HG02840 (cell line): ENCODE results near the gene CGN.

ENCODE experiments used
- ATAC-seq: cut with Tn5 transposase; IDR thresholded peaks from one replicate; pipeline ENCODE4 v1.9.1; 2021; ENCODE audit warnings: mild to moderate bottlenecking, moderate library complexity, moderate number of reproducible peaks; ENCODE audit not compliant: unreplicated experiment, low FRiP score

Gene CGN

GRCh38 chr1:151546011-151546925, 35.1 kb downstream of the CGN start:
- no peak for ATAC-seq

- no peak for ATAC-seq
These were observed 36.1 kb downstream of the CGN start for GRCh38 chr1:151547119-151547899.

- ATAC-seq = no peak
These were observed 36.7 kb downstream of the CGN start for GRCh38 chr1:151547900-151548230.

GRCh38 chr1:151549199-151549598, 38.0 kb downstream of the CGN start:
- ATAC-seq = no peak

GRCh38 chr1:151553659-151554058, 42.5 kb downstream of the CGN start:
- no peak for ATAC-seq

- ATAC-seq = no peak
These were observed 44.9 kb downstream of the CGN start for GRCh38 chr1:151556052-151556451.

- no peak for ATAC-seq
These were observed 51.5 kb downstream of the CGN start for GRCh38 chr1:151562661-151563060.

- no peak for ATAC-seq
These were observed 52.2 kb downstream of the CGN start for GRCh38 chr1:151563376-151563775.

- ATAC-seq = no peak
These were observed 54.5 kb downstream of the CGN start for GRCh38 chr1:151565502-151566189.

- ATAC-seq = no peak
These were observed 57.5 kb downstream of the CGN start for GRCh38 chr1:151568626-151569088.

- no peak for ATAC-seq
These were observed 59.6 kb downstream of the CGN start for GRCh38 chr1:151570819-151571218.

- no peak for ATAC-seq
These were observed 63.7 kb downstream of the CGN start for GRCh38 chr1:151574575-151575529.

GRCh38 chr1:151577173-151577572, 66.0 kb downstream of the CGN start:
- no peak for ATAC-seq

GRCh38 chr1:151578941-151579340, 67.8 kb downstream of the CGN start:
- ATAC-seq = no peak

GRCh38 chr1:151579436-151580225, 68.4 kb downstream of the CGN start:
- ATAC-seq = no peak

GRCh38 chr1:151581451-151581850, 70.3 kb downstream of the CGN start:
- no peak for ATAC-seq

GRCh38 chr1:151581921-151582320, 70.7 kb downstream of the CGN start:
- ATAC-seq = no peak

GRCh38 chr1:151583796-151584195, 72.6 kb downstream of the CGN start:
- ATAC-seq = no peak

GRCh38 chr1:151584278-151584677, 73.1 kb downstream of the CGN start:
- no peak for ATAC-seq
